ENCODE results near the gene BRME1.

GRCh38 chr19:13951799-13952153, 45.9 kb upstream of the BRME1 start:
- TF ChIP-seq NFIC (IDR thresholded peaks at IDR 0.05; ENCODE audit: low read length) (no peak), ZNF572 (CRISPR knock-in tag; IDR thresholded peaks at IDR 0.05) (no peak), JUN (CRISPR knock-in tag; IDR thresholded peaks at IDR 0.05) (no peak), ETV6 (CRISPR knock-in tag; conservative IDR thresholded peaks at IDR 0.05) (no peak; the same call in 1 of the 2 replicates), TAF1 (CRISPR knock-in tag; IDR thresholded peaks at IDR 0.05) (no peak)
- TF ChIP-seq, protein P1, sequence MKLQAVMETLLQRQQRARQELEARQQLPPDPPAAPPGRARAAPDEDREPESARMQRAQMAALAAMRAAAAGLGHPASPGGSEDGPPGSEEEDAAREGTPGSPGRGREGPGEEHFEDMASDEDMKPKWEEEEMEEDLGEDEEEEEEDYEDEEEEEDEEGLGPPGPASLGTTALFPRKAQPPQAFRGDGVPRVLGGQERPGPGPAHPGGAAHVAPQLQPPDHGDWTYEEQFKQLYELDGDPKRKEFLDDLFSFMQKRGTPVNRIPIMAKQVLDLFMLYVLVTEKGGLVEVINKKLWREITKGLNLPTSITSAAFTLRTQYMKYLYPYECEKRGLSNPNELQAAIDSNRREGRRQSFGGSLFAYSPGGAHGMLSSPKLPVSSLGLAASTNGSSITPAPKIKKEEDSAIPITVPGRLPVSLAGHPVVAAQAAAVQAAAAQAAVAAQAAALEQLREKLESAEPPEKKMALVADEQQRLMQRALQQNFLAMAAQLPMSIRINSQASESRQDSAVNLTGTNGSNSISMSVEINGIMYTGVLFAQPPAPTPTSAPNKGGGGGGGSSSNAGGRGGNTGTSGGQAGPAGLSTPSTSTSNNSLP (IDR thresholded peaks at IDR 0.05; ENCODE audit: low read depth, low read length): no peak
